Measurements from ENCODE around the gene TTLL8. TPM values are rescaled to one million over a fixed set of nuclear protein-coding genes. Genes with fewer than 3 reads are reported as not detected.

TTLL8 gene
- total RNA-seq, 2 donors from 2014 or later = 0.74 TPM; not detected in 1

- Histone ChIP-seq H3K9me3 (no peaks in the 10 kb centered on the region), H3K27me3 (replicated peaks; ENCODE audit: insufficient read depth) (peaks cover 3% of the 10 kb centered on the region), H3K4me3 (no peak overlapping the region), H3K27ac (no peak overlapping the region), H3K4me1 (replicated peaks) (peaks cover 6% of the 10 kb centered on the region), H3K36me3 (no peaks in the 10 kb centered on the region)
- no peak for DNase-seq (ENCODE audit: low spot score)
- intact Hi-C loops (cut with DNase I) = no loop called here
- WGBS = 82% methylated on average over 33 of the region's 34 CpGs
- TF ChIP-seq CTCF (IDR thresholded peaks at IDR 0.05) (no peak), POLR2A (IDR thresholded peaks at IDR 0.05) (no peak), POLR2AphosphoS5 (IDR thresholded peaks at IDR 0.05) (no peak)
These were observed 1.7 kb downstream of the TTLL8 start for GRCh38 chr22:50056214-50056972.

GRCh38 chr22:50053861-50054260 lies 4.2 kb downstream of the TTLL8 start:
- intact Hi-C loops (cut with DNase I) = no loop called here
- peaks cover 3% of the 10 kb centered on the region for H3K27me3 ChIP-seq (replicated peaks; ENCODE audit: insufficient read depth)
- no peak for DNase-seq (ENCODE audit: low spot score)
- no peaks in the 10 kb centered on the region for H3K36me3 ChIP-seq
- H3K9me3 ChIP-seq = no peaks in the 10 kb centered on the region
- no peak overlapping the region for H3K27ac ChIP-seq
- H3K4me3 ChIP-seq = no peak overlapping the region
- no peak for TF ChIP-seq POLR2AphosphoS5 (IDR thresholded peaks at IDR 0.05)
- TF ChIP-seq POLR2A (IDR thresholded peaks at IDR 0.05) = no peak
- 91% methylated on average over 18 of the region's 18 CpGs for WGBS
- H3K4me1 ChIP-seq (replicated peaks) = peaks cover 6% of the 10 kb centered on the region

GRCh38 chr22:50051930-50052329 lies 6.2 kb downstream of the TTLL8 start:
- intact Hi-C loops (cut with DNase I) = no loop called here
- WGBS = 87% methylated on average over 17 of the region's 18 CpGs
- DNase-seq (ENCODE audit: low spot score) = no peak

GRCh38 chr22:50049299-50050195 lies 8.6 kb downstream of the TTLL8 start:
- no peaks in the 10 kb centered on the region for H3K36me3 ChIP-seq
- no peaks in the 10 kb centered on the region for H3K4me1 ChIP-seq (replicated peaks)
- 89% methylated on average over 36 of the region's 36 CpGs for WGBS
- H3K4me3 ChIP-seq = no peak overlapping the region
- H3K27me3 ChIP-seq (replicated peaks; ENCODE audit: insufficient read depth) = no peaks in the 10 kb centered on the region
- no peak for DNase-seq (ENCODE audit: low spot score)
- TF ChIP-seq CTCF (IDR thresholded peaks at IDR 0.05) = no peak
- TF ChIP-seq POLR2A (IDR thresholded peaks at IDR 0.05) = no peak
- no peak for TF ChIP-seq POLR2AphosphoS5 (IDR thresholded peaks at IDR 0.05)
- intact Hi-C loops (cut with DNase I) = no loop called here
- H3K9me3 ChIP-seq = no peaks in the 10 kb centered on the region
- H3K27ac ChIP-seq = no peak overlapping the region

More at GRCh38 chr22:50051930-50052329, 6.2 kb downstream of the TTLL8 start:
- Histone ChIP-seq H3K27me3 (replicated peaks; ENCODE audit: insufficient read depth) (no peaks in the 10 kb centered on the region), H3K4me3 (no peak overlapping the region), H3K9me3 (no peaks in the 10 kb centered on the region), H3K27ac (no peak overlapping the region), H3K4me1 (replicated peaks) (no peaks in the 10 kb centered on the region), H3K36me3 (no peaks in the 10 kb centered on the region)
- no peak for TF ChIP-seq POLR2AphosphoS5 (IDR thresholded peaks at IDR 0.05)
- TF ChIP-seq POLR2A (IDR thresholded peaks at IDR 0.05) = no peak
- no peak for TF ChIP-seq CTCF (IDR thresholded peaks at IDR 0.05)

- WGBS = 88% methylated on average over 15 of the region's 17 CpGs
- no peak for DNase-seq (ENCODE audit: low spot score)
- H3K4me1 ChIP-seq (replicated peaks) = no peaks in the 10 kb centered on the region
- no peaks in the 10 kb centered on the region for H3K9me3 ChIP-seq
- no peak overlapping the region for H3K4me3 ChIP-seq
- TF ChIP-seq POLR2AphosphoS5 (IDR thresholded peaks at IDR 0.05) (no peak), POLR2A (IDR thresholded peaks at IDR 0.05) (no peak), CTCF (IDR thresholded peaks at IDR 0.05) (no peak)
- intact Hi-C loops (cut with DNase I) = no loop called here
- H3K27me3 ChIP-seq (replicated peaks; ENCODE audit: insufficient read depth) = no peaks in the 10 kb centered on the region
- H3K27ac ChIP-seq = no peak overlapping the region
- H3K36me3 ChIP-seq = no peaks in the 10 kb centered on the region
These were observed 9.3 kb downstream of the TTLL8 start for GRCh38 chr22:50048836-50049235.
